Progenitor cell of endocrine pancreas (in vitro differentiated cells): ENCODE measurements around the gene SUZ12. TPM values are rescaled to one million over a fixed set of nuclear protein-coding genes. Genes with fewer than 3 reads are reported as not detected.
"Not testable (repeated sequence)": the region's sequence is repeated elsewhere in the genome, so short reads cannot be mapped to it uniquely, and the experiment has no call there.

ENCODE experiments used
- DNase-seq: peaks from one replicate; pipeline ENCODE4 v3.0.0; 2021; ENCODE audit warnings: low spot score; ENCODE audit not compliant: unreplicated experiment
- H3K27ac Mint-ChIP-seq: 2 replicates; pipeline ENCODE4 v1.8.0; 2021; ENCODE audit warnings: mild to moderate bottlenecking, moderate library complexity, mixed read lengths
- H3K27me3 Mint-ChIP-seq: 2 replicates; pipeline ENCODE4 v1.8.0; 2021; ENCODE audit warnings: mixed read lengths
- H3K36me3 Mint-ChIP-seq: 2 replicates; pipeline ENCODE4 v1.8.0; 2022; ENCODE audit warnings: mixed read lengths; ENCODE audit not compliant: insufficient read depth
- H3K4me1 Mint-ChIP-seq: 2 replicates; pipeline ENCODE4 v1.8.0; 2021; ENCODE audit warnings: low read depth, mixed read lengths
- H3K4me3 Mint-ChIP-seq: 2 replicates; pipeline ENCODE4 v1.8.0; 2021; ENCODE audit warnings: low read depth, mild to moderate bottlenecking, moderate library complexity, mixed read lengths
- H3K9me3 Mint-ChIP-seq: 2 replicates; pipeline ENCODE4 v1.8.0; 2021; ENCODE audit warnings: low read depth, mixed read lengths
- CTCF ChIP-seq: fragments of 200-600 bp; sonication (generic); IDR thresholded peaks from one replicate; pipeline ENCODE4 v1.5.0; 2021; ENCODE audit warnings: antibody characterized with exemption, mild to moderate bottlenecking; ENCODE audit not compliant: unreplicated experiment
- total RNA-seq: library from RNA; stranded (reverse); gene quantifications from 2 replicates; pipeline ENCODE4 v1.2.1, GENCODE V29; 2021

The SUZ12 gene
- total RNA-seq, 1 donor from 2014 or later, result 38.3 TPM

GRCh38 chr17:31907342-31907962 lies 29.4 kb upstream of the SUZ12 start:
- no peaks in the 10 kb centered on the region for H3K9me3 Mint-ChIP-seq
- no peaks in the 10 kb centered on the region for H3K4me1 Mint-ChIP-seq
- H3K27ac Mint-ChIP-seq, result no peak overlapping the region
- TF ChIP-seq CTCF, result no peak
- H3K27me3 Mint-ChIP-seq, result no peaks in the 10 kb centered on the region
- H3K36me3 Mint-ChIP-seq, result no peaks in the 10 kb centered on the region
- no peak for DNase-seq
- no peak overlapping the region for H3K4me3 Mint-ChIP-seq

GRCh38 chr17:31908386-31908785 lies 28.4 kb upstream of the SUZ12 start:
- no peaks in the 10 kb centered on the region for H3K9me3 Mint-ChIP-seq
- no peaks in the 10 kb centered on the region for H3K4me1 Mint-ChIP-seq
- no peak overlapping the region for H3K27ac Mint-ChIP-seq
- no peak for TF ChIP-seq CTCF
- no peak overlapping the region for H3K4me3 Mint-ChIP-seq
- H3K27me3 Mint-ChIP-seq, result no peaks in the 10 kb centered on the region
- DNase-seq, result no peak
- H3K36me3 Mint-ChIP-seq, result no peaks in the 10 kb centered on the region

DNA sequence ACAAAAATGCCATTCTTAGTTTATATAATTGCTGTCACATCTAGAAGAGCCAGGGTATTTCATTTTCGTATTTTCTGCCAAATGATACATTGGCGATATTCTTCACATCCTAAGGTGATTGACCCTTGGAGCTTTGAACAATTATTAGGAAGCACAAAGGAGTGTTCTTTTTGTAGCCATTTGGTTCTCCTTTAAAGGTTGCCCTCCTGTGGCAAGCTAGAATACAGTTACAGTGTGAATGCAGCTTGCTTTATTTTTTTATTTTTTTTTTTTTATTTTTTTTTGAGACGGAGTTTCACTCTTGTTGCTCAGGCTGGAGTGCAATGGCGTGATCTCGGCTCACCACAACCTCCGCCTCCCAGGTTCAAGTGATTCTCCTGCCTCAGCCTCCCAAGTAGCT lies 24.1 kb upstream of the SUZ12 start:
- H3K27ac Mint-ChIP-seq, H3K4me1 Mint-ChIP-seq, H3K4me3 Mint-ChIP-seq, H3K9me3 Mint-ChIP-seq, H3K36me3 Mint-ChIP-seq, H3K27me3 Mint-ChIP-seq, DNase-seq: not testable (repeated sequence)

DNA sequence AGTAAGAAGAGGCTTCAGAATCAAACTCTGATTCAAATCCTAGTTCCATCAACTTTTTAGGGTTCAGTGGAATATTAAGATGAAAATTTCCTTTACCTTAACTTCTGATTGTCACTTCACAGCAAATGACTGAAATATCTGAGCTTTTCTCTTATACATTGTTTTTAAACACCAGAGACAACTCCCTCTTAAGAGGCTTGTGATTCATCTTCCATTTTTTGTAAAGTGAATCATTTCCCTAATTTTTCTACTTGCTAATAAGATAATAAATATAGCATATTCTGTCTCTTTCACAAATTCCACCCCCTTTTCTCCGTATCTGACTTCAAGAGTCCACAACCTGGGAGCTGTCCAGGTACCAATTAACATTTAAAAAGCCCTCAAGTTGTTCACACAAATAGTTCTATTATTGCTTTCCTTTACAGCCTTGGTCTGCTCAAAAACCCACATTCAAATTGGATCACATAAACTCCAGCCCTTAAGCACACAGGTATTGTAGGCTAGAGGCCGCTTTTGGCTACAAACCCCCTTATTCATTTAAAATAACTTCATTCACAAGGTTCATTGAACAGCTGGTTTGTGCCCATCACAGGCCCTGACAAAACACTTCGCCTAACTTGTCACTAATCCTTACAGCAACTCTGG lies 21.2 kb upstream of the SUZ12 start:
- DNase-seq, result no peak
- no peak overlapping the region for H3K4me3 Mint-ChIP-seq
- no peaks in the 10 kb centered on the region for H3K36me3 Mint-ChIP-seq
- H3K4me1 Mint-ChIP-seq, result no peaks in the 10 kb centered on the region
- H3K27ac Mint-ChIP-seq, result no peak overlapping the region
- H3K9me3 Mint-ChIP-seq, result no peaks in the 10 kb centered on the region
- TF ChIP-seq CTCF, result no peak
- no peaks in the 10 kb centered on the region for H3K27me3 Mint-ChIP-seq

DNA sequence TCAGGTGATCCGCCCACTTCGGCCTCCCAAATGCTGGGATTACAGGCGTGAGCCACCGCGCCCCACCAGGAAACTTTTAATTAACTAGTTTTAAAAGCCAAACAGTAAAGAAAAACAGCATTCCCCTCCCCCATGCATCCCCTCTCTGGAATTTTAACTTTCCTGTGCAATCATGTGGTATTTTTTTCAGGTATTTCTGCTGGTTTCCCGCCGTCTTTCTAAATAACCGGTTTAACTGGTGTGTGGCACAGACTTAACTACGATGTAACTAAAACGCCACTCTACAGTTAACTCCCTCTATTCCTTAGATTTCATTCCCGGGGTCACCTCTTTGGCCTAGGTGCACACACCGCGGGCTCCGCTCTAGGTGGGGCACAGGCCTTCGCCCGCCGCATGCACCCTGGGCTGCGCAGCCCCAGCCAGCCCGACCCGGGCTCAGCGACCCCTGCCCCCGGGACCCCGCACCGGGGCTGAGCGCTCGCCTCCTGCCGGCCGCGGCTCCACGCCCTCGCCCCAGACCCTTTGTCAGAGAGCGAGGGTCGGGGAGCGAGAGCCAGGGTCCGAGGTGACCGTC lies 20.2 kb upstream of the SUZ12 start:
- Mint-ChIP-seq H3K27ac (no peak overlapping the region), H3K27me3 (no peaks in the 10 kb centered on the region), H3K36me3 (no peaks in the 10 kb centered on the region), H3K9me3 (no peaks in the 10 kb centered on the region), H3K4me3 (no peak overlapping the region), H3K4me1 (no peaks in the 10 kb centered on the region)
- no peak for TF ChIP-seq CTCF
- no peak for DNase-seq

DNA sequence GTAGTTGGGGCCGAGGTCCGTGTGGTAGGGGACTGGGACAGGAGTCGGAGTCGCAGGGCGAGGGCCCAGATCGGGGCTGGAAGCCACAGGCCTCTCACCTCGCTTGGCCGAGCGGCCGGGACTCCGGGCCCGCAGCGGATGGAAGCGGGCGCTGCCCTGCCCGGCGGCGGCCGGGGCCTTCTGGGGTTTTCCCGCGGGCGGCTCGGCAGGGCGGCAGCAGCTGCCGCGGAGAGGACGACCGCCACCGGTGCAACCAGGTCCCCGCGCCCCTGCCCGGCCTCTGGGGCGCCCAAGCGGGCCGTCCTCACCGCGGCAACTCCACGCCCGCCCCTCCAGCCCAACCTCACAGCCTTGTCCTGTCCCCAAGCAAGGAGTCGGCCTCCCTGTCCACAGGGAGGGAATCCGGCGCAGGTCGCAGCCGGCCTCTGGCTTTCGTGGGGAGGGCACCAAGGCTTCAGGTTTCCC lies 19.7 kb upstream of the SUZ12 start:
- no peak for DNase-seq
- H3K4me1 Mint-ChIP-seq, result no peaks in the 10 kb centered on the region
- no peak overlapping the region for H3K27ac Mint-ChIP-seq
- H3K4me3 Mint-ChIP-seq, result no peak overlapping the region
- no peaks in the 10 kb centered on the region for H3K9me3 Mint-ChIP-seq
- no peaks in the 10 kb centered on the region for H3K36me3 Mint-ChIP-seq
- no peaks in the 10 kb centered on the region for H3K27me3 Mint-ChIP-seq
- no peak for TF ChIP-seq CTCF

DNA sequence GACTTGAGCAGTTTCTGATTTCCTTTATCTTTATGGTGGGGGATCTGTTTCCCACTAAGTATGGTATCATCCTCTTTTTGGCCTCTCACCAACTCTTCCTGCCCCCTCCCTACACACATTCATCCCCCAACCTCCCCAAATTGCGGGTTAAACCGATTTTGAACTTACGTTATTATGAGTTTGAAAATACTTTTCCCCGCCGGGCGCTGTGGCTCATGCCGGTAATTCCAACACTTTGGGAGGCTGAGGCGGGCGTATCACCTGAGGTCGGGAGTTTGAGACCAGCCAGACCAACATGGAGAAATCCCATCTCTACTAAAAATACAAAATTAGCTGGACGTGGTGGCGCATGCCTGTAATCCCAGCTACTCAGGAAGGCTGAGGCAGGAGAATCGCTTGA lies 19.1 kb upstream of the SUZ12 start:
- not testable (repeated sequence) for H3K27me3 Mint-ChIP-seq, H3K9me3 Mint-ChIP-seq, H3K4me1 Mint-ChIP-seq, DNase-seq, H3K36me3 Mint-ChIP-seq, H3K4me3 Mint-ChIP-seq, H3K27ac Mint-ChIP-seq
